Right lobe of liver (tissue), 6 donors: ENCODE results near the gene EHMT2. TPM values are rescaled to one million over a fixed set of nuclear protein-coding genes. Genes with fewer than 3 reads are reported as not detected.

Source experiments
- ATAC-seq, 4 donors: fragments of 200-7000 bp; cut with Tn5 transposase; one replicate each; pipeline ENCODE4 v1.9.1; 2020; ENCODE audit warnings: mild to moderate bottlenecking in 4 of 4, moderate library complexity in 4 of 4
- DNase-seq, 3 donors: peaks; one replicate each; pipeline ENCODE4 v3.0.0-alpha.2; 2020
- H3K27ac ChIP-seq, 3 donors: fragments of 200-600 bp; one replicate each; pipeline ENCODE4 v1.8.0; 2022
- H3K27me3 ChIP-seq, 2 donors: fragments of 200-600 bp; one replicate each; pipeline ENCODE4 v1.8.0; 2022
- H3K36me3 ChIP-seq, 4 donors: fragments of 200-600 bp; sonication (generic) in 1 of 4; one replicate each; pipeline versions ENCODE4 v1.5.1 to v1.8.0; 2017 to 2022; ENCODE audit warnings: control low read depth in 1 of 4
- H3K4me1 ChIP-seq, 4 donors: fragments of 200-600 bp; sonication (generic) in 1 of 4; one replicate each; pipeline versions ENCODE4 v1.5.1 to v1.8.0; 2017 to 2022; ENCODE audit warnings: control low read depth in 1 of 4
- H3K4me3 ChIP-seq, 3 donors: fragments of 200-600 bp; one replicate each; pipeline ENCODE4 v1.8.0; 2022
- H3K9me3 ChIP-seq, 4 donors: fragments of 200-600 bp; sonication (generic) in 1 of 4; one replicate each; pipeline versions ENCODE4 v1.5.1 to v1.8.0; 2017 to 2022; ENCODE audit warnings: control low read depth in 1 of 4
- POLR2A ChIP-seq: fragments of 450-650 bp; IDR thresholded peaks from one replicate; pipeline ENCODE4 v1.6.1; 2017; ENCODE audit warnings: antibody characterized with exemption, mild to moderate bottlenecking
- WGBS: methylation state at CpG from one replicate; pipeline ENCODE4 v1.1.6; 2018; ENCODE audit warnings: low coverage, low lambda C conversion rate; ENCODE audit not compliant: insufficient coverage; ENCODE audit errors: missing lambda C conversion rate; 5-methylcytosine and 5-hydroxymethylcytosine counted together
- intact Hi-C, 2 donors: fragments of 100-400 bp; cut with DNase I; formaldehyde crosslinking; loops; one replicate each; pipeline versions ENCODE4 v1.11.2 to v1.14.1; 2022
- total RNA-seq, 6 experiments: library from RNA; depleted of rRNA in 2 of 6; stranded (reverse); fragments of >200 nt in 2 of 6; fragmentation: NEBNext Ultra II Directional in 3 of 6; extraction: Animal tissue kit (Norgen Biotek cat#: 25700) in 3 of 6; gene quantifications; one replicate each; pipeline versions ENCODE4 v1.1.0 to v1.2.4, GENCODE V29; 2016 to 2023
- TF ChIP-seq, protein P1 (sequence below), 4 donors: fragments of 200-600 bp in 3 of 4; fragments of 450-650 bp in 1 of 4; IDR thresholded peaks; one replicate each; pipeline versions ENCODE4 v1.5.1 to v1.8.0; 2016 to 2022; ENCODE audit warnings: antibody characterized with exemption in 4 of 4, mild to moderate bottlenecking in 2 of 4
- donor health status: DM: no; HTN: yes; CAD: no.
- donor health status: DM: no; HTN: no; CAD: no.
- donor health status: DM: no; HTN: no; CAD: no.
- donor health status: DM: no; HTN: yes; CAD: no.
- donor health status: DM: no; HTN: yes; CAD: no.

EHMT2 gene
- total RNA-seq, 6 experiments from 2014 or later: 10.7 to 20.1 (median 13.3) TPM

DNA sequence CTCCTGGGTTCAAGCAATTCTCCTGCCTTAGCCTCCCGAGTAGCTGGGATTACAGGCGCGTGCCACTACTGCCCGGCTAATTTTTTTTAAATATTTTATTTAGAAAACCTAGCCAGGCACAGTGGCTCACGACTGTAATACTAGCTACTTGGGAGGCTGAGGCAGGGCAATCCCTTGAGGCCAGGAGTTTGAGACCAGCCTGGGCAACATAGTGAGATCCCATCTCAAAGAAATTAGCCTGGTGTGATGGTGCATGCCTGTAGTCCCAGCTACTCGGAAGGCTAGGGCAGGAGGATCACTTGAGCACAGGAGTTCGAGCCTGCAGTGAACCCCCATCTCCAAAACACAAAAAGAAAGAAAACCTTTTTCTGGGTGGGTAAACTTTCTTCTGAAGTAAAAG lies 21.1 kb downstream of the EHMT2 start:
- Histone ChIP-seq H3K4me3 (no peak overlapping the region), H3K27me3 (no peaks in the 10 kb centered on the region), H3K4me1 (no peaks in the 10 kb centered on the region), H3K27ac (no peak overlapping the region), H3K9me3 (no peaks in the 10 kb centered on the region), H3K36me3 (peaks cover 0 to 9% (median 0%) of the 10 kb centered on the region in 4 donors)
- intact Hi-C loops: loop anchor here in 1 of 2 donors (10.0 kb wide), 1 partner anchor 202 kb away; no protein-coding TSS in a partner anchor
- no peak for DNase-seq
- 87% methylated on average over 7 of the region's 7 CpGs for WGBS
- ATAC-seq: no peak
- TF ChIP-seq POLR2A: no peak
- TF ChIP-seq, protein P1, sequence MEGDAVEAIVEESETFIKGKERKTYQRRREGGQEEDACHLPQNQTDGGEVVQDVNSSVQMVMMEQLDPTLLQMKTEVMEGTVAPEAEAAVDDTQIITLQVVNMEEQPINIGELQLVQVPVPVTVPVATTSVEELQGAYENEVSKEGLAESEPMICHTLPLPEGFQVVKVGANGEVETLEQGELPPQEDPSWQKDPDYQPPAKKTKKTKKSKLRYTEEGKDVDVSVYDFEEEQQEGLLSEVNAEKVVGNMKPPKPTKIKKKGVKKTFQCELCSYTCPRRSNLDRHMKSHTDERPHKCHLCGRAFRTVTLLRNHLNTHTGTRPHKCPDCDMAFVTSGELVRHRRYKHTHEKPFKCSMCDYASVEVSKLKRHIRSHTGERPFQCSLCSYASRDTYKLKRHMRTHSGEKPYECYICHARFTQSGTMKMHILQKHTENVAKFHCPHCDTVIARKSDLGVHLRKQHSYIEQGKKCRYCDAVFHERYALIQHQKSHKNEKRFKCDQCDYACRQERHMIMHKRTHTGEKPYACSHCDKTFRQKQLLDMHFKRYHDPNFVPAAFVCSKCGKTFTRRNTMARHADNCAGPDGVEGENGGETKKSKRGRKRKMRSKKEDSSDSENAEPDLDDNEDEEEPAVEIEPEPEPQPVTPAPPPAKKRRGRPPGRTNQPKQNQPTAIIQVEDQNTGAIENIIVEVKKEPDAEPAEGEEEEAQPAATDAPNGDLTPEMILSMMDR (IDR thresholded peaks at IDR 0.05): no peak

DNA sequence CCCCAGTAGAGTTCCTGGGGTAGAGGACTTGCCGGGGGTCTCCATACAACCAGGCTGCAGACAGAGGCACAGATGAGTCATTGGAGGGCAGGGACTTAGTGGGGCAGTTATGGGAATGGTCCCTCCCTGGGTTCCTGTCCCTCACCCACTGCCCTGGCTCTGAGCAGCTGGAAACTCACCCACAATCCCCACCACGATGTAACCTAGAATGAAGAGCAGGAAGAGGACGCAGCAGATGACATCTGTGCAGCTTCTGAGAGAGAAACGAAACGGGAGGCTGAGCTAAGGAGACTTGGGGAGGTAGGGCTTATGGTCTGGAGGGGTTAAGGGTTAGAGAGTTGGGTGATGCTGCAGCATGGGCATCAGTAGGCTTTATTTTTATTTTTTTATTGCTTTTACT lies 21.6 kb downstream of the EHMT2 start:
- no peak overlapping the region for H3K27ac ChIP-seq
- H3K4me3 ChIP-seq: no peak overlapping the region
- DNase-seq (no peak), ATAC-seq (no peak)
- no peaks in the 10 kb centered on the region for H3K27me3 ChIP-seq
- TF ChIP-seq, protein P1 (IDR thresholded peaks at IDR 0.05): no peak
- no peak for TF ChIP-seq POLR2A
- 57% methylated on average over 4 of the region's 5 CpGs for WGBS
- peaks cover 0 to 4% (median 0%) of the 10 kb centered on the region in 4 donors for H3K36me3 ChIP-seq
- intact Hi-C loops: loop anchor here in 1 of 2 donors (10.0 kb wide), 1 partner anchor 201 kb away; no protein-coding TSS in a partner anchor
- no peaks in the 10 kb centered on the region for H3K4me1 ChIP-seq
- no peaks in the 10 kb centered on the region for H3K9me3 ChIP-seq

DNA sequence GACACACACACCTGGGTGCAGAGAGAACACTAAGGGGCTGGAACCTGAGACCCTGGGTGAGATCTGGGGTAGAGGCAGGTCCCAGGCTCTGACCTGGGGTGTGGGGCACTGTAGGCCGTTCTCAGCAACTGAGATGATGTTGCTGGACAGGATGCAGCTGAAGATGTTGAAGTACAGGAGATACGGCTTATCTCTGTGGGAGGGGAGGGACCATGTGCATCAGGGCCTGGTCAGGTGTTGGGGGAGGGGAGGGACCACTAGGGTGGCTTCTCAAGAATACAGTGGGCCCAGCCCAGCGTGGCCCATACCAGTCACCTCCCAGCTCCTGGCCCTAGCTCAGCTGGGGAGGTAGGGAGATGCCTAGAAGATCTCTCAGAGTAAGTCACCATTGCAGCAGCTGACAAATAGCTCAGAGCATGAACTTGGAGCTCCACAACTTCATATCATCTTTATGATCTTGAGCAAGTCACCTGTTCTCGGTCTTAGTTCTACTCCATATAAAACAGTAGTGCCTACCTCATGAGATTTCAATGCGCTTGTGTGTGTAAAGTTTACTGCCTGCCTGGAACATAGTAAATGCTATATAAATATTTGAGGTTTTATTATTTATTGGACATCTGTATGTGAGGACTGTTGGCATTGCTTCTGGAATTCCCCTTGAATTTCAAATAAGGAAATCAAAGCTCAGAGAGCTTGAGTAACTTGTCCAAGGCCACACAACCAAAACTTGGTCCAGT lies 22.5 kb downstream of the EHMT2 start:
- H3K9me3 ChIP-seq: no peaks in the 10 kb centered on the region
- no peaks in the 10 kb centered on the region for H3K4me1 ChIP-seq
- H3K27me3 ChIP-seq: no peaks in the 10 kb centered on the region
- H3K36me3 ChIP-seq: peaks cover 0 to 3% (median 0%) of the 10 kb centered on the region in 4 donors
- 79% methylated on average over 4 of the region's 5 CpGs for WGBS
- DNase-seq (no peak), ATAC-seq (no peak)
- no peak overlapping the region for H3K4me3 ChIP-seq
- H3K27ac ChIP-seq: no peak overlapping the region
- TF ChIP-seq, protein P1 (IDR thresholded peaks at IDR 0.05): no peak
- TF ChIP-seq POLR2A: no peak
- intact Hi-C loops: loop anchor here in 1 of 2 donors (10.0 kb wide), 1 partner anchor 200 kb away; no protein-coding TSS in a partner anchor

DNA sequence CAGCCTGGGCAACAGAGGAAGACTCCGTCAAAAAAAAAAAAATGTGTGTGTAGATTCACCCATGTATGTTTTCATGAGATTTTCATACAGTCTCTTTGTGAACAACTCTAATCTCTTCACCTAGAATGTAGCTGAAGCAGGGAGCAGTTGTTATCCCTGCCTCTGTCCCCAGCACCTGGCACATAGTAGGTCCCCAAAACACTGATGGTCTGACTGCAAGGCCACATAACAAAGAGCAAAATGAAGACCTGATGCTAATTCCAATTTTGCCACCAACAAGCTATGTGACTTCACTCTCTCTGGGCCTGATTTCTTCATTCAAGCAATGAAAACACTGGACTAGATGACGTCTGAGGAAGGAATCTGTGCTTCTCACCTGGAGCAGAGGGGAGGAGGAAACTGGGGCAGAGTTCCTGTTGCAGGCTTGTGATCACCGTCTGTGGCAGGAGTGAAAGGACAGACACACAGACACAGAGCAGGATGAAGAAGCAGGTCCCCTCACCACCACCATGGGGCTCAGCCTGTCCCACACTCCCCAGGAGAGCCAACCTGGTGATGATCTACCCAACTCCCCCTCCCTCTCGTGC lies 23.3 kb downstream of the EHMT2 start:
- no peak for ATAC-seq
- intact Hi-C loops: loop anchor here in 1 of 2 donors (10.0 kb wide), 1 partner anchor 199 kb away; no protein-coding TSS in a partner anchor
- no peak overlapping the region for H3K4me3 ChIP-seq
- no peaks in the 10 kb centered on the region for H3K4me1 ChIP-seq
- H3K36me3 ChIP-seq: no peaks in the 10 kb centered on the region
- TF ChIP-seq, protein P1 (IDR thresholded peaks at IDR 0.05): no peak
- no peak for TF ChIP-seq POLR2A
- no peak for DNase-seq
- H3K9me3 ChIP-seq: no peaks in the 10 kb centered on the region
- no peak overlapping the region for H3K27ac ChIP-seq
- 35% methylated on average over 3 of the region's 4 CpGs for WGBS
- no peaks in the 10 kb centered on the region for H3K27me3 ChIP-seq
